ENCODE results near the gene TNS3.
"Not testable (repeated sequence)": the region's sequence is repeated elsewhere in the genome, so short reads cannot be mapped to it uniquely, and the experiment has no call there.

TNS3 gene

DNA sequence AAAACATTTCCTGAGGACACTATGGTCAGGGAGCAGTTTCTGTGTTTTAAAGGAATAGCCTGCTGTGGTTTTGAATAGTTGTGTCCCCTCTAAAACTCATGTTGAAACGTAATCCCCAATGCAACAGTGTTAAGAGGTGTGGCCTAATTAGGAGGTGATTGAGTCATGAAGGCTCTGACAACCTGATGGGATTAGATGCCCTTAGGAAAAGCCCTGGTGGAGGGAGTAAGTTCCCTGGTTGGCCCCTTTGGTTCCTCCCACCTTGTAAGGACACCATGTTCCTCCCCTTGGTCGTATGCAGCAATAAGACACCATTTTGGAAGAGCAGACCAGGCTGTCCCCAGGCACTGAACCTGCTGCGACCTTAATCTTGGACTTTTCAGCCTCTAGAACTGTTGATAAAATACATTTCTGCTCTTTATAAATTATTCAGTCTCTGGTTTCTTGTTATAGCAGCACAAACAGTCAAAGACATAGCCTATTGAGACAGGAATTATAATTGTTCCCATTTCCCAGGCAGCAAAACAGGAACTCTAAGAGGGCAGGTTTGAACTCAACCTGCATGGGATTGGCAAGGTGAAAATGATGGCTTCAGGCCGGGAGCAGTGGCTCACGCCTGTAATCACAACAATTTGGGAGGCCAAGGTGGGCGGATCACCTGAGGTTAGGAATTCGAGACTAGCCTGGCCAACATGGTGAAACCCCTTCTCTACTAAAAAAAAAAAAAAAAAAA, 20.5 kb upstream of the TNS3 start:
- DNase-seq = no peak

GRCh38 chr7:47601881-47602249, 20.0 kb upstream of the TNS3 start:
- no peak for DNase-seq

DNA sequence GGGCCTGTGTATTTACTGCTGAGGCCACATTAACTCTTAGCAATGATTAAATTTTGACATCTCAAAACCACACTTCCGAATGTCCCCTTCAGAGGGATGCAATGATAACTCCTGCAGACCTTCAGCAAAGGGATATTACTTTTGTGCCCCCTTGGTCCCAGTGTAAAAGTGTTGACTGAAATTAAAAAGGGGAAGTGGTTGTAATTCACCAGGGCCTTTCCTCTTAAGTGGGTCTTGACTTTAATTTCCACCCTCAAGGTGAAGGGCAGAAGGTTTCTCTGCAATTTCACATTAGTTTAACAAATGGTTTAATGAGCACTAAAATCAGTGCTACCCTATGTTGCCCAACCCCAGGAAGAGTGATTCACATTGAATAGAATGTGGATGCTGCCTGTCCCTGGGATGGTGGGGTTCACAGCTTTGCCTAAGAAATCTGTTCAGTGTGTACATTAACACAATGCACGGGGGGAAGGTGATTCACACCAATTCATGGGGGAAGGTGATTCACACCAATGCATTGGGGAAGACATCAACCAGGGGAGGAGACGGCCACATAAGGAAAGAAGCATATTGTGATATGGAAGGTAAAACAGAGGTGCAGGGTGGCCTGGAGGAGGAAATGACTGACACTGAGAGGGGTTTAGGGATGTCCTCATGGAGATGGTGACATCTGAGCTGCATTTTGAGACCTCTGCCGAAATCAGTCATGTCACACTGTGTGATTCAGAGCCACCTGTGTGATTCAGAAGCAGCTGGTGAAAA, 19.4 kb upstream of the TNS3 start:
- peak; percentile 50 for DNase-seq

DNA sequence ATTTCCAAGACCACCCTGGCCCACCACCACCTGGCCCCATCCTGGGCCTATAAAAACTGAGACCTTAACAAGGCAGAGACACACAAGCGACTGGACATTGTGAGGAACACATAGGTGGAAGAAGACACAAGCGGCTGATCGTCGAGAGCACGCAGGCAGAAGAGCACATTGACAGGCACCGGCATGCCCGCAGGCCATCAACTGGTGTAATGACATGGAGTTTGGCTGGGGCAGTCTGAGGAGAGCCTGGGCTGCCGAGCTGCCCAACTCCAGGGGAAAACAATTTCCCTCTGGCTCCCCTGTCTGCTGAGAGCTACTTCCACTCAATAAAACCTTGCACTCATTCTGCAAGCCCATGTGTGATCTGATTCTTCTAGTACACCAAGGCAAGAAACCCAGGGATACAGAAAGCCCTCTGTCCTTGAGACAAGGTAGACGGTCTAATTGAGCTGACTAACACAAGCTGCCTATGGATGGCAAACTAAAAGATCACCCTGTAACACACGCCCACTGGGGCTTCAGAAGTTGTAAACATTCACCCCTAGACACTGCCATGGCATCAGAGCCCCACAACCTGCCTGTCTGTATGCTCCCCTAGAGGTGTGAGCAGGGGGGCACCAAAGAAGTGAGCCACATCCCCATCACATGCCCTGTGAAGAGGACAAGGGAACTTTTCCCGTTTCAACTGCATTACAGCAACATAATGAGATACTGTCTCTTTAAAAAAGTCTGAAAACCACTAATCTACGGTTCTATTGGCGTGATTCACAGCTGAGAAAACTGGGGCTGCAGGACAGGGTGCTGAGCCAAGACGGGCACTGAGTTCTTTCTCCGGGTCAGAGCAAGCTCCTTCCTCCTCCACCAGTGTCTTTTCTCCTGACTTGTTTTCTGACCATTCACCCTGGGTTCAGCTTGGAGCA, 18.5 kb upstream of the TNS3 start:
- DNase-seq = peak; percentile 50

DNA sequence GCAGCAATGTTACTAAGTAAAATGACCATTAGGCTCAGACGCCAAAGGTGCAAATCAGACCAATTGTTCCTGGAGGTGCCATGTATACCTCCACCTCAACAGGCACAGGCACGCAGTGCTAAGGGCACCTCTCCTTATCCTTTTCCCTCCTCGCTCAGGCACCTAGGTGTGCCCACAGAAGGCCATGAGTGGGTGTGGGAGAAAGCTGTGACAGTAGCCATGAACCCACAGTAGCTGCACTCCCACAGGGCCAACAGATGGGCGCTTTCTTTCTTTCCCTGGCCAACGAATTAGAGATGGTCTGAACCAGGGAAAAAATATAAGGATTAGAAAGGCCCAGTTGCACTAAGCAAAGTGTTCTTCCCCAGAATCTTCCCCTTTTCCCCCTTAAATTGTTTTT, 15.5 kb upstream of the TNS3 start:
- no peak for DNase-seq

DNA sequence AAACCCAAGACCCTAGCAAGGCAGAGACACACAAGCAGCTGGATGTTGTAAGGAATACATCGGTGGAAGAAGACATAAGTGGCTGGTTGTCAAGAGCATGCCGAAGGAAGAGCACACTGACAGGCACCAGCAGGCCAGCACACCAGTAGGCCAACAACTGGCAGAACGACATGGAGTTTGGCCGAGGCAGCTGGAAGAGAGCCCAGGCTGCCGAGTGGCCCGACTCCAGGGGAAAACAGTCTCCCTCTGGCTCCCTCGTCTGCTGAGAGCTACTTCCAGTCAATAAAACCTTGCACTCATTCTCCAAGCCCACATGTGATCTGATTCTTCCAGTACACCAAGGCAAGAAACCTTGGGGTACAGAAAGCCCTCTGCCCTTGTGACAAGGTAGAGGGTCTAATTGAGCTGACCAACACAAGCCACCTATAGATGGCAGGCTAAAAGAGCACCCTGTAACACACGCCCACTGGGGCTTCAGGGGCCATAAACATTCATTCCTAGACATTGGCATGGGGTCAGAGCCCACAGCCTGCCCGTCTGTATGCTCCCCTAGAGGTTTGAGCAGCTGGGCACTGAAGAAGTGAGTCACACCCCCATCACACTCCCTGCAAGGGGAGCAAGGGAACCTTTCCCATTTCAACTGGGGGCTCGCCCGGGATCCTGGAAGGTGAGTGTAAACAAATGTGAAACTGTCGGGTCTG, 14.7 kb upstream of the TNS3 start:
- DNase-seq = no peak

- DNase-seq = no peak
Observed at GRCh38 chr7:47594406-47594805, 12.5 kb upstream of the TNS3 start.

- DNase-seq = no peak
Observed at GRCh38 chr7:47591655-47592572, 10.0 kb upstream of the TNS3 start.

- no peak for DNase-seq
Observed at GRCh38 chr7:47591089-47591654, 9.3 kb upstream of the TNS3 start.

DNA sequence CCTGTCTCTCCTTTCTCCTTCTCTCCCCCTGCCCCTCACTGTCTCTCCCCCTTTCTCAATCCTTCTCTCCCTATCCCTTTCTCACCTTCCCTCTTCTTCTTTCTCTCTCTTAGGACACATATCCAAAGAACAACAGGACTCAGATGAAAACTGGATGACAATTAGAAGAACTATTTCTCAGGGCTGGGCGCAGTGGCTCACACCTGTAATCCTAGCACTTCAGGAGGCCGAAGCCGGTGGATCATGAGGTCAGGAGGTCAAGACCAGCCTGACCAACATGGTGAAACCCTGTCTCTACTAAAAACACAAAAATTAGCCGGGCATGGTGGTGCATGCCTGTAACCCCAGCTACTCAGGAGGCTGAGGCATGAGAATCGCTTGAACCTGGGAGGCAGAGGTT, 8.3 kb upstream of the TNS3 start:
- not testable (repeated sequence) for DNase-seq

- DNase-seq = peak; percentile 92
Observed at GRCh38 chr7:47588704-47589225, 6.9 kb upstream of the TNS3 start.

GRCh38 chr7:47587976-47588375, 6.1 kb upstream of the TNS3 start:
- DNase-seq = no peak

DNA sequence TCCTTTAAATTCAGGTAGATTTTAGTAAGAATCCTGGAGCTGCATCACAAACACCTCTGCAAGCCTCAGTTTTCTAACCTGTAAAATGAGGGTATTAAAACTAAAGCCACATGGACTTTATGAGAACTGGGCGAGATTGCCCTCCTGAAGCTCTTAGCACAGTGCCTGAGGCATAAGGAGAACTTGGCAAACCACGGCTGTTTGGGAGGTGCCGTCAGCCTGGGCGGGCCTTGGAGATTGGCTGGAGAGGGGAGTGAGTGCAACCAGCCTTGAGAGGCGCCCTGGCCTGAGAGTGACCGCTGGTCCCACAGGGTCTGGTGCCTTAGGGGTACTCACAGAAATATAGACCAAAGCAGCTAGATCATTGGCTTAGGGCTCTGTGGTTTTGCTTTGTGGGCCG, 5.4 kb upstream of the TNS3 start:
- peak; percentile 77 for DNase-seq

DNA sequence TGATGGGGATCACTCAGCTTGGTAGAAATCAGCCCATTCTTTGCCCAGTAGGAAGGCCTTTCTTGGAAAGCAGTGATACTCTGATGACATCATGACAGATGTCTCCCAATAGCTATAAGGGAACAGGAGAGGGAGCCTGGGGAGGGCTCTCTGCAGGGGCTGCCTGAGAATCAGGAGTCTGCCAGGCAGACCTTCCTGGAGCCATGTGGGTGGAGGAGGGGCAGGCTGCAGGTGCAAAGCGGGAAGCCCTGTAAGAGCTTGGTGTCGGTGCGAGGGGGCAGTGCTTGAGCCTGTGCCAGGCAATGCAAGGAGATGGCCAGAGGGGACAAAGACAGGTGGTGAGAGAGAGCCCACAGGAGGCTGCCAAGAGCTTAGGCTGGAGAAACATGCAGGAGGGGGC, 5.0 kb upstream of the TNS3 start:
- no peak for DNase-seq

GRCh38 chr7:47586161-47586670, 4.3 kb upstream of the TNS3 start:
- DNase-seq = peak; percentile 46

- DNase-seq = no peak
Observed at GRCh38 chr7:47584536-47584895, 2.6 kb upstream of the TNS3 start.

- no peak for DNase-seq
Observed at GRCh38 chr7:47583739-47584535, 2.0 kb upstream of the TNS3 start.

DNA sequence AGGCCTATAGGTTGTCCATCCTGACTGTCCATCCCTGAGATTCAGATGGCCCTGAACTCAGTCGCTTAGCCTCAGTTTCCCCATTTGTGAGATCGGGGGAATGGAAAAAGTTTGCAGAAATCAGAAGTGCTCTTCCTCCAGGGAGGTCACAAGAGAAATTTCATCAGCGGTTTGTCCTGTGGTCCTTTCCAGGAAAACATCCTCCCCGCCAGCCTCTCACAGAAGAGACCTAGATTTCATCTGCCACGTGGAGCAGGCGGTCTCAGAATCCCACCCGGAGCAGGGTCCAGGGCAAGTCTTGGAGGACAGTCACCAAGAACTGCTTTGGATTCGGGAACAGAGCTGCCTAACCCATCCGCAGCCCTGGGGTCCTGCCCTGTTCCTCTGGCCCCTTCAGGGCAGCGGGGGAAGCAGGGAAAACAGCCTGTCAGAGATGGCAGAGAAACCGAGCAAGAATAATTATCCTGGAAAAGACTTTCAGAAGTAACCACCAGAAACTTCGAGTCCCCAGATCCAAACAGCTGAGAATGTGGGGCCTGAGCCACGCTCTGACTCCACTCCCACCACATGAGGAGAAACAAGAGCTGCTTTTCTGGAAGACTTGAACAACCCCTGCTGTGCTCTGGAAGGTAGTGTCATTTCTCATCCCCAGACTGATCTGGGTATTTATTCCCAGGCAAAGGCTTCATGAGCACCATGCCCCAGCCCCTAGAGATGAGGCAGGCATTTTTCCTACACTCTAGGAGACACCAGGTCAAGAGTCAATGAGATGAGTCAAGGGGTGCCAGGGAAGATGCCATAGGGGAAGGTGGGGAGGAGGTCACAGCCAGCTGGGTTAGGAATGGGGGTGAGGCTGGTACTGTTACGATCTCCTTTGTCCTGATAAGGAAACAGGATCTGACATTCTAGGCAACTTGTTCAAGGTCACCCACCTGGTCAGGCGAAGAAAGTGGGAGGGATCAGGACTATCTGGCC, 1.1 kb upstream of the TNS3 start:
- DNase-seq = peak; percentile 44

- no peak for DNase-seq
Observed at GRCh38 chr7:47581438-47581803, 490 bp downstream of the TNS3 start.
